Stimulated activated CD4-positive, alpha-beta T cell treated with anti-CD3 and anti-CD28 coated beads, Interleukin-2, amount 100 ng/mL, for 48 hours (primary cell): ENCODE results near the gene DIO2.

Experiments
- DNase-seq, 2 donors: peaks; one replicate each; pipeline ENCODE4 v3.0.0-alpha.2; 2020

The DIO2 gene

DNA sequence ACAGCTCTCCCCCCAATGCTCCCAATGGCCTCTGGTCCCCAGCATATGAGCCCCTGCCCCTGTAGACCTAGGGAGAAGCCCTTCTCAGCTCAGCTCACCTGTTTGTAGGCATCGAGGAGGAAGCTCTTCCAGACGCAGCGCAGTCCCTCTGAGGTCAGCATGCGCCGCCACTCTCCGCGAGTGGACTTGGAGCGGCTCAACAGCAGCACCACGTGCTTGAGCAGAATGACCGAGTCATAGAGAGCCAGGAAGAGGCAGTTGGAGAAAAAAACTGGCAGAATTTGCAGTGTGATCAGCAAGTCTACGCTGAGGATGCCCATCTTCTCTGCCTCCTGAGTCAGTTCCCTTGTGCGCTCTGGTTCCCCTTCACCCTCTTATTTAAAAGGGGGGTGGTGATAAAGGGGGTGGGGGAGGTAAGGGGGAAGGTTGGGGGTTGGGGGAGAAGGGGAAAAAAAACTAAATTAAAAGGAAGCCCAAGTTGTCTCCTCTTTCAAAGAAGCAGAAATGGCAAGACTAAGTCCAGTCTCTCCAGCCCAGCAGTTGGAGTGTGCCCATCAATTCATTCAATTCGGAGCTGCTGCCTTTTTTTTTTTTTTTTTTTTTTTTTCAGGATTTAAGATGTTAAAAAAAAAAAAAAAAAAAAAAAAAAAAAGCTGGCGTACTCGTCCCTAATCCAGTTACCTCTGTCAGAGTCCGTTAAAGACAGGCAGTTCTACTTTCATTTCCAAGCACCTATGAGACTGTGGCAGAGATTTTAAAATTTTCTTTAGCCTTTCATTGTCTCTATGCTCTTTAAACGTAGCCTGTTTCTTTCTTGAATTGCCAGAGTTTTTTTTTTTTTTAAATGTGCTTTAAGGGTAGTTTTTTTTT is at the start of gene DIO2:
Gene DIO2 (minus strand): TSS at position 352 of the 870 bp plus-strand sequence. CDS start 32 bp downstream, at position 320.
- DNase-seq, result no peak

DNA sequence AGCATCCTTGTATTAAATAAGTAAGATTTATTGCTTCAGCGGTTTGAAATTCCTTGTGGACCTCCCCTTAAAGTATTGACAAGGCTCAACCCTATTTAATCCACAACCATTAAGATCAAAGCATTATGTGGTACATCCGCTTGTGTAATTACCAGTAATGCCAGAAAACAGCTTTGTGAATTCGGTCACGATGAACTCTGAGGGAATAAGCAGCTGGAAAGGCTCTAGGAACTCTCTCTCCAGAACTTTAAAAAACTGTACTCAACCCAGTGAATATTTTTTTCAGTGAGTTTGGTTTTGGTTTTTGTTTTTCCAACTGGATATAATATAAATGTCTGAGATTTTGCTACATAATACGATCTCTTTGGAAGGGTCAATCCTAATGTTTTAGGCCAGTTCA is 49.3 kb upstream of the DIO2 start:
- no peak for DNase-seq

DNA sequence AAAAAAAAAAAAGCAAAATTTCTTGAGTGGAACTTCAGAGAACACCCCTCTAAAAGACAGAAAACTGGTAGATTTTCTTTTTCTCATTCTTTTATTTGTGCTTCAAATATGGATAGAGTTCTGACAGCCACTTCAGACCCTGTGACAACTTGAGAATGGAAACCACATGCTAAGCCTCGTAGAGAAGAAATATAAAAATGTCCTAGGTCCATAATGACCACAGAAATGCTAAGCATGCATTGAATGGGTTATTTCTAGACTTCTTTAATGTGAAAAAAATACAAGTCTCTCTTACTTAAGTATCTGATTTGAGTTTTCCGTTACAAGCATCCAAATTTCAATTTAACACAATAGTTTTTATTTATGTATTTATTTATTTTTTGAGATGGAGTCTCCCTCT is 28.3 kb upstream of the DIO2 start:
- no peak for DNase-seq

DNA sequence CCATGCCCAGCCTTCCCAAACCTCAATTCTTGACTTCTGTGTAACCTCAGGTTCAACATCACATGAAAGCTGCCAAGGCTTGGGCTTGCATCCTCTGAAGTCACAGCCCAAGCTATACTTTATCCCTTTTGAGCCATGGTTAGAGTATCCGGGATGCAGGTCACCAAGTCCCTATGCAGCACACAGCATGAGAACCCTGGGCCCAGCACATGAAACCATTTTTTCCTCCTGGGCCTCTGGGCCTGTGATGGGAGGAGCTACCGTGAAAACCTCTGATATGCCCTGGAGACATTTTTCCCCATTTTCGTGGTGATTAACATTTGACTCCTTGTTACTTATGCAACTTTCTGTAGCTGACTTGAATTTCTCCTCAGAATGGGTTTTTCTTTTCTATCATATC is 25.8 kb upstream of the DIO2 start:
- DNase-seq, result no peak

DNA sequence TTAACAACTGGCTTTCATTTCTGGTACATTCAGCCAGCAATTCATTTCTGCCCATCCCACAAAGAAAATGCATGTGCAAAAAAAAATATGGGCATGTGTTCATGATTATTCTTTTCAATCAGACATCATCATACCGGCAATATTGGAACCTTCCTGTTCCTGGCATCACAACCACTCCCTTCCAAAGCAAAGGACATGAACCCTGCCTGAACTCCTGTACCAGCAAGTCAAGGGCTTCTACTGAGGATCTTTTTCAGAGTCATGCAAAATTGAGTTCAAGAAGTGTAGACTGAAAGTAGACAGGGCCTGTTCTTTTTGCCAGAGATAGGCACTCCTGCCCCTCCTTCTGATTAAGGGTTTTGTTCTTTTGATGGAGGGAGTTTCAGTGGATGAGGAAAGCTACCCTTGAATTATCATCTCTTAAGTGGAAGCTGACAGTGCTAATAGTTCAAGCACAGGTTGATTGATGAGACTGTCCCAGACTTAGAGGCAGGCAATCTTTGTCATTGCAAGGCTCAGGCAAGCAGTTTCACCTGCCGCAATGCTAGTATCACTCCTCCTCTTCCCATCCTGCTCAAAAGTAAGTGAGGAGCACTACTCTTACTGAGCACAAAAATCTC is 22.3 kb upstream of the DIO2 start:
- no peak for DNase-seq

DNA sequence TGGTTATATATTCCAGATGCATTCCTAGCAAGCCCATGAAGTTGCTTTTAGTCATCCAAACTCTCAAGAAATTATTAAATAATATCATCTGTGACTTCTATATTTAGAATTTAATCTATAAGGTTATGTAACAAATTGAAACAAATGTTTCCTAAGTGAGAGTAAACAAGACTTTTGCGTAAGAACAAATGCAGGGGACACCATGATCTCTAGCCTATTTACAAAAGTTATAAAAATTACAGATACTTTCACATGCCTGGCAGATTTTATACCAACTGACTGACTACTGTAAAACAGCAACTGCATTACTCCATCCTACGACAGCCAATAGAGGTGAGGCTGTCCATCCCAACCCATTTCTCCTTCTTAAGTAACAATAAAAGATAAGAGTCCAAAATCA is 20.4 kb upstream of the DIO2 start:
- DNase-seq, result no peak

DNA sequence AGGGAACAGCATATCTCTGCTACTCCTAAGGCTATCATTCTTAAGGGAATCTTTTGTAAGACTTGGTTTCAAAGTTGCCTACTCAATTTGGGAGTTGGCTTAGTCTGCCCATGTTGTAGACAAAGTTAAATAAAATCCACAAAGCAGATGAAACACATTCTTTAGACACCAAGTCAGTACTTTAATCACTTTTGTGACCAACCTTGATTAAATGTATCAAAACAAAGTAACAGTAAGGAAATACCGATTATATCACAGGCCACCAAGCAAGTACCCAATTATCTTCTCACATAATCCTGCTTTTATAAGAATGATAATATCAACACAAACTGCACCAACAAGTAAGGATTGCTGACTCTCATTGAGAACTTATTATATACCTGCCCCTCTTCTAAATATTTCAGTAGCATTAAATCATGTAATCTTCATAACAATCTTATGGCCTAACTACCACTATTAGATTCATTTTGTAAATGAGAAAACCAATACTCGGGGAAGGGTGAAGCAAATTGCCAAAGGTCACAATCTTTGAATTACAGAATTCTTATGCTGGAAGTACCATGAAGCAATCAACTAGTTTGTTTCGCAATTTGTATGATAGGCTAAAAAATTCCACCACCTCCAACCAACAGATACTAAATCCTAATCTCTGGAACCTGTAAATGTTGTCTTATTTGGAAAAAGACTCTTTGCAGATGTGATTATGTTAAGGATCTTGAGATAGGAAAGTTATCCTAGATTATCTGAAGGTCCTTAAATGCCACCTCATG is 12.6 kb upstream of the DIO2 start:
- no peak for DNase-seq

DNA sequence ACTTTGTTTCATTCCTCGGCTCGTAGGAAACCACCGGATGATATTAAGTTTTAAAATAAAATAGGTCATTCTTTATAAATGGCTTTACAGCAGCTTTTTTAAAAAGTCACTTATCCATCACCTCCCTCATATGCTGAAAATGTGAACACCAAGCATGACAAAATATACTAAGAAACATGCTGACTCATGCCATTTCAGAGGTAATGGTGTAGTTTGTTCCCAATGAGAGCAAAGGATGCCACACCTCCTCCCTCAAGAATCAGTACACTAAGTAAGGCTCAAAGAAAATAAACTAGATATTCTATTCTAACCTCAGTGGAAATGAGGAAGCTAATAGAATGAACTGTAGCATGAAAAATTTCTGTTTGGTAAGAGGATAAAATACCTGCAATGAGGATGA is 5.5 kb upstream of the DIO2 start:
- no peak for DNase-seq

DNA sequence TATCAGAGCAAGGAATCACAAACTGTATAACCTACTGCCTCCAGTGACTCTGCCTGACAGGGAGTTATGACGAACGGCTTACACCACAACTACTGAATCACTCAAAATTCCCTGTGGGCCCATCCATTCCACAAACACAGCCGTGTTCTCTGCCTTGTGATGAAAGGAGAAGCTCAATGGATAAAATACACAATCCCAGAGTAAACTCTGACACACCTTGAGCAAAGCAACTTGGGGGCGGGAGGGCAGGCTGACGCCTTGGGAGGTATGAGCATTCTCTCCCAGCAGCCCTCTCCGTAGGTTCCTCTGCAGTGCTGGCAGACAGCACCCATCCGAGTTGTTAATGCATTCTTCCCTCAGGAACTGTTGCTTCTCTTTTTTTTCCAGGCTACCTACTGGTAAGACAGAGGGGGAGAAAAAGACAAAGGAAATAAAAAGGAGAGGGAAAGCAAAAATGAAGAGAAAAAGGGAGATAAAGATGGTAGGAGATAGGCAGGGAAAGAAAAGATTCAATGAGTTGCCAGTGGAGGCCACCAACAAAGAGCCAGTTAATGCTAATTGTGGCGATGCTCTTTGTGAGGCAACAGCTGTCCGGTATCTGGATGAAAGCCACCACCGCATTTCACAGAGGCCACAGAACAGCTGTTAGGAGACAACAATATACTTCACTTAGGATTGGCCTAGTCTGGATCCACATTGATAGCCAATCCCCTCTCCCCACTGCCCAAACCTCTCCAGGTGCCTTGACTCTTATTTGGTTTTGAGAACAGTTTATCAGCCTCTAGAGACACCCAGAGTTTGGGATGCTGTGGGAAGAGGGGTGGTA is 4.7 kb upstream of the DIO2 start:
- no peak for DNase-seq

DNA sequence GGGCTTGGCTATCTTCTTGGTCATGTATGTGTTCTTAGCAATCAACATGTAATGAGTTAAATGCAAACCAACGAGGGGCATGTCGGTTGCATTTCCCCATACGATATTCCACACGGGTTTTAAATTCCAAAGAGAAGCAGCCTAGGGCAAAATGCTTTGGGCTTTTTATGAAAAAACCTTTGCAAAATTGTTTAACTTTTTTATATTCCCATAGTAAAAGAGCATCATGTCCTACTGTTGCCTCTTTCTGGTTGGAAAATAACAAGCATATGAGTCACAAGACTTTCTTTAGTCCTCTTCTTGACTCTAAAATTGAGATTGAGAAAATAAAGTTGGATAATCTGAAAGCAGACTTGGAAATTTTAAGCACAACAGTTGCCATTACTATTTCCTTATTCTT is 3.8 kb upstream of the DIO2 start:
- DNase-seq, result no peak

DNA sequence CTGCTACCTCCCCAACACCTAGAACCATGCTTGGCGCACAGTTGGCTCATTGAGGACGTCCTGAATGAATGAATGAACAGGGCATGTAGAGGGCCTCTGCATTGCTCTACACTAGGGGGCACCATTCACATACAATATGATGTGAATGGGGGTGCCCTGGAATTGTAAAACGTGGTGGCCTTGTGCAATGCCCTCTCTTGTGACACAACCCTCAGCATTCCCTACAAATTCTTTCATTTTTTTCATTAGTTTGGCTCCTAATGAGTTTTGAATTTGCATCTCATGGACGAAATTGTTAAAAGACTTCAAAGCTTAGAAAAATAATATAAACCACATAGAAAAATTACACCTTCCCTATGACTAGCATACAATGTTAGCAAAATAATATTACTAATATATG is 2.3 kb upstream of the DIO2 start:
- DNase-seq, result no peak

DNA sequence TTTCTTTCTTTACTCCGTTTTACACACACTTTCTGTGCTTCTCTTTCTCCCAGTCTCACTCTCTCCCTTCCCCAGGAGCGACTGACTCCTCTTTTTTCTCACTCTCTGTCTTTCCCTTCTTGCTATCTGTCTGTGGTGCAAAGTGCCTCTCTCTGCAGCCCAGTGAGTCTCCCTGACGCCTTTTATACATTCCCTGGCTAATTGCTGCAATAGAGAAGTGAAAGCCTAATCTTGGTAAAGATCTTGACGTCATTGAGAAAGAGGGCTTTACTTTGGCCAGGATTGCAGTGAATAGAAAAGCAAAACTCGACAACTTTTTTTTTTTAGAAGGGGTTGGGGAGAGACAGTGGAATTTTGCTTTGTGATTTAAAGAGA is 706 bp upstream of the DIO2 start:
- DNase-seq, result no peak

DNA sequence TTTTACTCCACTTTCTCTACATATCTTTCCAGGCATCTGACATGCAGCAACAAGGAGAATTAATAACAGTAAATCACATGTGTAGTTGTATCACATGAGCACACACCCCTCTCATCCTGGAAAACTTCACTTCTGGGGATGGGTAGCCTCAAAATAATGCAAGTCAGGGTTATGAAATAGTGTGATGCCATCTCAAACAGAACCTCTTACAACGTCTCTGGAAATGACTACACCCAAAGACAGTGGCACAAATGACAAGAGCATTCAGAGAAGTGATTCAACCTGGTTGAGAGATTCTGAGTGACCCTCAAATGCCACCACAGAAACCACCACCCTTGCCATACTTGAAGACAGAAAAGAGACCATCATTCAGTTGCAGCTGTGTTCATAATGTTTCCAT is 2.8 kb downstream of the DIO2 start:
- no peak for DNase-seq

DNA sequence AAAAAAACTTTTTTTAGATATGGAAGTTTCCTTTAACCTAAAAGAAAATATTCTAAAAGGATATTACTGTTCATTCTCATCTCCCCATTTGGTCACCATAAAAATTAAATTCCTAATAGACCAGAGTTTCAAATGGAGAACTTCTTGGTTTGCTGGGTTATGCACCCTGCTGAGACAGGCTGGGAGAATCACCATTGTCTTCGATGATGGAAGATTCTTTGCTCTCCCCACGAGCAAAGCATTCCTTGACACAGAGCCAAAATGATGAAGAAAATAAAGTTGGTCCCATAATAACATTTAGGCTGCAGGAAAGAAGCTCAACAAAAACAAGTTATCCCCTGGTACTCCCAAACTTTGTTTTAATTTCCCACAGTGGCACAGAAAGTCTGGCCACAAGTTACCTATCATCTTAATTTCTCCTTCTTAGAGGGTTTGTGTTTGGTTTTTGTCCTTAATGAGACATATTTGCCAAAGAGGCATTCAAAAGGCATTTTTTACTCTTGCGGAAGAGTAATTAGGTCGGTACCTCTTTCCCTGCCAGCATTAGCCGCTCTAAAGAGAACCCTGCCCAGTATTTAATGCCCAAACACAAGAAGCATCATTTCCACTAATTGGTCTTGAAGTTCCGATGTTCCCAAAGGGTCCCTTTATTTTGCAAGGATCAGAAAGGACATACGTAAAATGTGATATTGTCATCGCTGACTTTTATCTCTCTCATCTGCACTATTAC is 4.8 kb downstream of the DIO2 start:
- DNase-seq, result no peak

DNA sequence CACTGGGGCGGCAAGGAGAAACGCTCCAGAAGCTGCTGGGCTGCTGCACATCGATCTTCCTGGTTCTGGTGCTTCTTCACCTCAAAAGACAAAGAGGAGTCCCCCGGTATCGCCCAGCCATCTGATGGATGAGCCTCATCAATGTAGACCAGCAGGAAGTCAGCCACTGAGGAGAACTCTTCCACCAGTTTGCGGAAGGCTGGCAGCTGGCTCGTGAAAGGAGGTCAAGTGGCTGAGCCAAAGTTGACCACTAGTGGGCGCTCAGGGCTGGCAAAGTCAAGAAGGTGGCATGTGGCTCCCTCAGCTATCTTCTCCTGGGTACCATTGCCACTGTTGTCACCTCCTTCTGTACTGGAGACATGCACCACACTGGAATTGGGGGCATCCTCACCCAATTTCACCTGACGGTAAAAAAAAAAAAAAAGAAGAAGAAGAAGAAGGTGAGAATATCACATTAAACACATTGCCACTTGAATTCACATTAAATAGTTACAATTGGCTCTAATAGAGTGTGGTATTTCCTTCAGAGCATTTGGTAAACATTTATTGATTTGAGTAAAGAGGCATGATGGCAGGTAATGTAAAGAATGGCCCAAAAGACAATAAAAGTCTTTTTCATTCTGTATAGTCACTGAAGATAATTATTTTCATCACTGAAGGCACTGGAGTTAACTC is 8.3 kb downstream of the DIO2 start:
- DNase-seq, result peak; percentile 18 to 23

DNA sequence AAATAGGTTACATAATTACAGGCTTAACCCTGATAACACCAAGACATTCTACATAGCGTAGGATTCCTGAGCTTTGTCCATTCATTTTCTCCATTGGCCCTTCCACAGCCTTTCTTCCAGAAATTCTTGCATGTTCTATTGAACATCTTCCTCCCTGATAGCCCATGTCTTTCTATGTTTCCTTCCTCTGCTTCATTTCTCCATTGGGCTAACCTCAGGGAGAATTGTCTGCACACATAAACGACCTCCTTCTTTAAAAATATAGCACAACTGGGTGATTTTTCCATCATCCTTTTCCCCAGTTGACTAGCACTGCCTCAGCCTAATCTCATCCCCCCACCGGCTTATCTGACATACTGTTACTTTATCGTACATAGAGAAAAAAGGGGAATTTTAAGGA is 11.2 kb downstream of the DIO2 start:
- DNase-seq, result no peak

DNA sequence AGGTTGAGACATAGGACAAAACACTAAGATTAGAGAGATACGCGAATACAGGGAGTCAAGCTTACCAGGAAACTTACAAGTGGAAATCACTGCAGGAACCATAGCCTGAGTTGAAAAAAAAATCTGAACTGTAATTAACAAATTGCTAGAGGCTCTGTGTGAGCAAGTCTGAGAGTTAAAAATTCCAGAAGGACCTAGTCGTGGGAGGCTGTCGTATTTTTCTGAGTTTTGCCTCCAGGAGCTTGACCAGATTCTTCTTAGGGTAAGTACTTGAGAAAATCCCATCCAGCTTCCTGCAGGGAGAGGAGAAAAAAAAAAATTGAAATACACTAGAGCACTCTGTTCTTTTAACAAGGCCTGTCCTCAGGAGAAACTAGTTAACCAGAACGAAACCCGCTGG is 22.7 kb downstream of the DIO2 start:
- DNase-seq, result no peak

DNA sequence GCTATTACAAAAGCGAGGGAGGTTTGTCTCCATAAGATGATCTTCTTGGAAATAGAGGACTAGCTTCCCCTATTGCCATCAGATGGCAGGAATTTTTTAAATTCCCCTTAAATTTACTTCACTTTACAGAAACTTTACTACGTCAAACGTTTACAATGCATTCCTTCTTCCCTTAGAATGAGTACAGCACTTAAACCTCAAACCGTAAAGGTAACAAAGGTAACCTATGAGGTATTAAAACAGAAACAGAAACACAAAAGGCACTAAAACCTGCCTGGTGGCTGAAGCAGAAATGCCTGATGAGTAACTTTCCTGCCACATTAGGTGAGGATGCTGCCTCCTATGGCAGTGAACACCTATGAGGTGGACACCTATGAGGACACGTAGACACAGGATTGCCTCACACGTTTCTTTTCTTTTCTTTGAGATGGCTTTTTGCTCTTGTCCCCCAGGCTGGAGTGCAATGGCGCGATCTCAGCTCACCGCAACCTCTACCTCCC is 25.0 kb downstream of the DIO2 start:
- DNase-seq, result no peak

DNA sequence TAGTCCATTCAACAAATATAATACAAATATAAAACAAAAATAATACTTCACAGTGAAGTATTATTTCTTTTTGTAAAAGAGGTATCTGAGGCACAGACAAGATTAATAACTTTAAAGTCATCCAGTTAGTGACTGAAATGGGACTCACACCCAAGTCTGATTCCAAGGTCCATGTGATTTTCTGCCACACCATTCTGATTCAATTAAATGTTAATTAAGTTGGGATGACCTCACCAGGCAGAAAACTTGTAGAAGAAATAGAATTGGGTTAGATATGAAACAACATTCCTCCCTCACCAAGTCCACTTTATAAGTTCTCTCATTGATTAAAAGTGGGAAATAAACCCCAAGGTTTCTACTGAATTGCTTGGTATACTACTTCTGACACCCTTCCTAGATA is 34.4 kb downstream of the DIO2 start:
- DNase-seq, result no peak

DNA sequence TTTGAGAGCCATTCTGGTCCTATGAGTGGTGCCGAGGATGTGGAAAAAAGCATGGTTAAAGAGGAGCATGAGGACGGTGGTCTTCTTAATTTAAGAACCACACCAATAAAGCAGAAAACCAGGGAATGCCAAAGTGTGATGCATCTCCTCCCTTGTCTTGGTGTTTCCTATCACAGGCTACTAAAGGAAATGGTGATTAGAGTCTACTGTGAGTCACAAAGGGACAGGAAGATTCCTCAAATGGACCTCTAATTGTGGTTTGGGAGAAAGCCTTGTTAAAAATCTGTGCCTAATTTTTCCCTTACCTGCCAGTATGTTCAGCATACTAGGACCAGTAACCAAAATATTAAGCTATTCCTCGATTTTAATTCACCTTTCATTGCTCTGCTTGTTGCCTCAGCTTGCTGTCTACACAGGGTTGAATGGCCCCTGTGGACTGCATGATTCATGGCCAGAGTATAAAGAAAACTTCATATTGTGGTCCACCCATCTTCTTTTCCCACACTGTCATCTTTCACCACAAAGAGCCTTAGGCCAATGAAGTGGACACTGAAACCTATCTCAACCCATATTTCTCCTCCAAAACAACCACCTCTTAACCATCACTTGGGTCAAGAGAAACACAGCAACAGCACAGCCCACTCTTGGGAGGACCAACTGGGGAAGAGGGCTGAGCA is 38.8 kb downstream of the DIO2 start:
- DNase-seq, result no peak
